GM10266 (cell line): ENCODE data around the gene COL18A1.

Experiments
- DNase-seq: peaks from one replicate; pipeline ENCODE4 v3.0.0; 2012; ENCODE audit errors: extremely low spot score
- TF ChIP-seq, protein P1 (sequence below): IDR thresholded peaks from 2 replicates; pipeline ENCODE4 v1.5.1; 2012; ENCODE audit warnings: mild to moderate bottlenecking, low read depth; ENCODE audit not compliant: control insufficient read depth, insufficient read depth; ENCODE audit errors: missing control alignments

COL18A1 gene

GRCh38 chr21:45494851-45495680 lies 90.1 kb downstream of the COL18A1 start:
- no peak for DNase-seq
- TF ChIP-seq, protein P1, sequence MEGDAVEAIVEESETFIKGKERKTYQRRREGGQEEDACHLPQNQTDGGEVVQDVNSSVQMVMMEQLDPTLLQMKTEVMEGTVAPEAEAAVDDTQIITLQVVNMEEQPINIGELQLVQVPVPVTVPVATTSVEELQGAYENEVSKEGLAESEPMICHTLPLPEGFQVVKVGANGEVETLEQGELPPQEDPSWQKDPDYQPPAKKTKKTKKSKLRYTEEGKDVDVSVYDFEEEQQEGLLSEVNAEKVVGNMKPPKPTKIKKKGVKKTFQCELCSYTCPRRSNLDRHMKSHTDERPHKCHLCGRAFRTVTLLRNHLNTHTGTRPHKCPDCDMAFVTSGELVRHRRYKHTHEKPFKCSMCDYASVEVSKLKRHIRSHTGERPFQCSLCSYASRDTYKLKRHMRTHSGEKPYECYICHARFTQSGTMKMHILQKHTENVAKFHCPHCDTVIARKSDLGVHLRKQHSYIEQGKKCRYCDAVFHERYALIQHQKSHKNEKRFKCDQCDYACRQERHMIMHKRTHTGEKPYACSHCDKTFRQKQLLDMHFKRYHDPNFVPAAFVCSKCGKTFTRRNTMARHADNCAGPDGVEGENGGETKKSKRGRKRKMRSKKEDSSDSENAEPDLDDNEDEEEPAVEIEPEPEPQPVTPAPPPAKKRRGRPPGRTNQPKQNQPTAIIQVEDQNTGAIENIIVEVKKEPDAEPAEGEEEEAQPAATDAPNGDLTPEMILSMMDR, result no peak

DNA sequence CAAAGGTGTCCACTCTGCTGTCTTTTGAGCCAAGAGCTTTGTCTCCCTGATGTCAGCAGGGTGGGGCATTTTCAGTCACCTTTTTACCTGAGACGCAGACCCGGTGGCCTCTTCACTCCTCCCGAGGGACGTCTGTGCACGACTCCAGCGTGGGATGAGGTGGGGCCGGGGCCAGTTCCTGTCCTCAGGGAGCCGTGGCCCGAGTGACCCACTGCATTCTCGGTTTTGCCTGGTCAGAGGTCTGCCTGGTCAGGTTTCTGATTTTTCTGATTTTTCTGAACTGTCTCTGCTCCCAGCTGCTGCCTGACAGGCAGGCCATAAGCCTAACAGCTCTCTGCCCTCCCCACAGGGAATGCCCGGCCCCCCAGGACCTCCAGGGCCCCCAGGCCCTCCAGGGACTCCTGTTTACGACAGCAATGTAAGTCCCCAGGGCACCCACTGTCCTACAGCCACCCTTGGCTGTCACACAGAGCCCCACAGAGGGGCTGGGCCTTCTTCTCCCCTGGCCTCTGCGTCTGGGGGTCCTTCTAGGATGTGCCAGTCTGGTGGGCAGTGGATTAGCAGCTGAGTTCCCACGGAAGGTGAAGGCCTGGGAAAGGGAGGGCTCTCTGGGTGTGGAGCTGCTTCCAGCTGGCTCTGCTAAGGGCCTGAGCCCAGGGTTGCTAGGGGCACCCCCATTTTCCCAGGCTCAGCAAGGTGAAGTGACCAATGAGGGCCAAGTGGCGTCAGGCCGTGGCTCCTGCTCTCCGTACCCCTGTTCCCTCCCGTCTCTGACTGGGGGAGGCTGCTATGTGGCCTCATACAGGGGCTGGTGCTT lies 91.4 kb downstream of the COL18A1 start:
- TF ChIP-seq, protein P1, result no peak
- no peak for DNase-seq

- DNase-seq, result no peak
- TF ChIP-seq, protein P1, result no peak
These were observed 92.2 kb downstream of the COL18A1 start for GRCh38 chr21:45496968-45497845.

- TF ChIP-seq, protein P1, result no peak
- DNase-seq, result no peak
These were observed 93.1 kb downstream of the COL18A1 start for GRCh38 chr21:45497846-45498645.

DNA sequence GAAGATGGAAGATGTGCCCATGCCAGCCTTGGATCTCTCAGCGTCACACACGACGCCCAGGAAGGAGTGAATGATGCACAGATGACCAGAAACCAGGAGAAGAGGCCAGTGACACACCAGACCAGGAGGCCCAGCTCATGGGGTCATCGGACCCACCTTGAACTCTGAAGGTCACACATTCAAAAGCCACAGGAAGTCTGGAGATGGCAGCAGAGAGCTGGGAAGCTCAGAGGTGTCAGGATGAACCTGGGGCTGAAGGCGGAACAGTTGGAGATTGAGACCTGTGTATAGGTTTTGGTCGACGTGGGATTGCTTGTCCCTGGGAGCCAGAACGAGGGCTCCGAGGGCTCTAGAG lies 93.7 kb downstream of the COL18A1 start:
- DNase-seq, result no peak
- TF ChIP-seq, protein P1, result no peak

- DNase-seq, result no peak
- TF ChIP-seq, protein P1, result no peak
These were observed 94.3 kb downstream of the COL18A1 start for GRCh38 chr21:45499201-45499750.
